ENCODE results near the gene RNF175.

GRCh38 chr4:153757407-153757806 lies 2.4 kb downstream of the RNF175 start:
- TF ChIP-seq CTCF (IDR thresholded peaks at IDR 0.05) (no peak), POLR2AphosphoS5 (IDR thresholded peaks at IDR 0.05) (no peak)

Measured in transverse colon (tissue), 4 donors.